WTC11 (cell line): Measurements from ENCODE around the gene ADGRB3. TPM values are rescaled to one million over a fixed set of nuclear protein-coding genes. Genes with fewer than 3 reads are reported as not detected.
"Not testable (repeated sequence)": the region's sequence is repeated elsewhere in the genome, so short reads cannot be mapped to it uniquely, and the experiment has no call there.

Experiments used
- ATAC-seq: fragments of 200-7000 bp; cut with Tn5 transposase; 2 replicates; pipeline ENCODE4 v1.10.0; 2021; ENCODE audit warnings: mild to moderate bottlenecking, moderate library complexity
- CTCF ChIA-PET: fragments of 300-600 bp; sonication (Branson Sonifier 250); formaldehyde crosslinking; loops from one replicate; lab custom pipeline; 2021; ENCODE audit warnings: antibody characterized with exemption; lab: Charles Lee
- POLR2A ChIA-PET: fragments of 350-600 bp; sonication (Branson Sonifier 250); formaldehyde crosslinking; loops from one replicate; lab custom pipeline; 2021; ENCODE audit warnings: antibody characterized with exemption; lab: Charles Lee
- DNase-seq: peaks from one replicate; pipeline ENCODE4 v3.0.0; 2021; ENCODE audit warnings: low spot score
- H3K27ac Mint-ChIP-seq: 2 replicates; pipeline ENCODE4 v1.8.0; 2021; ENCODE audit warnings: mixed read lengths
- H3K27me3 Mint-ChIP-seq: 2 replicates; pipeline ENCODE4 v1.8.0; 2021; ENCODE audit warnings: low read depth, mild to moderate bottlenecking, moderate library complexity, mixed read lengths
- H3K36me3 Mint-ChIP-seq: 2 replicates; pipeline ENCODE4 v1.8.0; 2021; ENCODE audit warnings: mixed read lengths
- H3K4me1 Mint-ChIP-seq: 2 replicates; pipeline ENCODE4 v1.8.0; 2022; ENCODE audit warnings: mixed read lengths
- H3K4me3 Mint-ChIP-seq: 2 replicates; pipeline ENCODE4 v1.8.0; 2021; ENCODE audit warnings: mild to moderate bottlenecking, moderate library complexity, mixed read lengths
- H3K9me3 Mint-ChIP-seq: 2 replicates; pipeline ENCODE4 v1.8.0; 2021; ENCODE audit warnings: mixed read lengths
- ATF1 ChIP-seq: sonication (generic); formaldehyde crosslinking; IDR thresholded peaks from 2 replicates; pipeline ENCODE4 v1.8.1; 2023; ENCODE audit warnings: mild to moderate bottlenecking, moderate library complexity, missing genetic modification reagents
- CREB1 ChIP-seq: sonication (generic); formaldehyde crosslinking; IDR thresholded peaks from 2 replicates; pipeline ENCODE4 v1.8.0; 2023; ENCODE audit warnings: mild to moderate bottlenecking, missing genetic modification reagents
- GRHL2 ChIP-seq: fragments of 250-450 bp; sonication (Bioruptor Pico); IDR thresholded peaks from 2 replicates; pipeline ENCODE4 v1.8.0; 2022; ENCODE audit warnings: mild to moderate bottlenecking, moderate library complexity; ENCODE audit not compliant: insufficient replicate concordance, severe bottlenecking
- GTF2I ChIP-seq: fragments of 250-450 bp; sonication (Bioruptor Pico); conservative IDR thresholded peaks from 2 replicates; pipeline ENCODE4 v1.4.0; 2021; ENCODE audit warnings: mild to moderate bottlenecking
- NFE2L1 ChIP-seq: sonication (generic); formaldehyde crosslinking; IDR thresholded peaks from 2 replicates; pipeline ENCODE4 v1.8.1; 2023; ENCODE audit warnings: missing genetic modification reagents
- OVOL2 ChIP-seq: fragments of 250-450 bp; sonication (Bioruptor Pico); IDR thresholded peaks from 2 replicates; pipeline ENCODE4 v1.9.0; 2021; ENCODE audit warnings: mild to moderate bottlenecking, borderline replicate concordance
- SMAD4 ChIP-seq: sonication (generic); formaldehyde crosslinking; IDR thresholded peaks from 2 replicates; pipeline ENCODE4 v1.8.0; 2022; ENCODE audit warnings: mild to moderate bottlenecking, missing genetic modification reagents
- TEAD1 ChIP-seq: sonication (generic); formaldehyde crosslinking; IDR thresholded peaks from 2 replicates; pipeline ENCODE4 v1.8.0; 2022; ENCODE audit warnings: mild to moderate bottlenecking, missing genetic modification reagents
- TEAD4 ChIP-seq: sonication (generic); formaldehyde crosslinking; IDR thresholded peaks from 2 replicates; pipeline ENCODE4 v1.8.0; 2022; ENCODE audit warnings: mild to moderate bottlenecking, missing genetic modification reagents
- TP53 ChIP-seq: sonication (generic); formaldehyde crosslinking; IDR thresholded peaks from 2 replicates; pipeline ENCODE4 v1.8.1; 2023; ENCODE audit warnings: mild to moderate bottlenecking, missing genetic modification reagents
- ZBTB21 ChIP-seq: sonication (generic); formaldehyde crosslinking; IDR thresholded peaks from 2 replicates; pipeline ENCODE4 v1.8.1; 2023; ENCODE audit warnings: mild to moderate bottlenecking, missing genetic modification reagents, borderline replicate concordance
- ZNF121 ChIP-seq: sonication (generic); formaldehyde crosslinking; IDR thresholded peaks from 2 replicates; pipeline ENCODE4 v1.8.0; 2023; ENCODE audit warnings: missing genetic modification reagents
- total RNA-seq: library from RNA; stranded (reverse); gene quantifications from 3 replicates; pipeline ENCODE4 v1.2.3, GENCODE V29; 2021

ADGRB3 gene
- total RNA-seq, 1 experiment from 2014 or later, result 1.9 TPM

DNA sequence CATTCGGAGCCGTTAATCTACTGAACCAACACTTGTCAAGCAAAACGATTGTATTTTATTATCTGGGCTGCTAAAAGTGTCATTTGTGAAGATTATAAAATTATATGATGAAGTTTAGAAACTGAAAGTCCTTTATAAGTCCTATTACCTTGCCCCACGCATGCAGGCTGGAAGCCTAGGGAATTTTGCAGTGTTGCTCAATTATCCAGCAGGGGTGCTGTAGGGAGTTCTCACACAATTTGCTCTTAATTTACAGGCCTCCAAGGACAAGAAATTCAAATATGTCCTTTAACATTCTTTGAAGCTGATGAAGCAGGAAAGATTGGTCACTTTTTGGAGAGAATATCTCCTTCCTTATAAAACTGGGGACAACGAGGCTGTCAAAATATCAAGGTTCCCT, 792.8 kb downstream of the ADGRB3 start:
- TF ChIP-seq CREB1 (CRISPR knock-in tag), result no peak
- TF ChIP-seq NFE2L1 (CRISPR knock-in tag), result no peak
- no peak for TF ChIP-seq TEAD4 (CRISPR knock-in tag)
- no peak for TF ChIP-seq ATF1 (CRISPR knock-in tag)
- TF ChIP-seq TP53 (CRISPR knock-in tag), result no peak
- TF ChIP-seq TEAD1, result no peak
- no peak for TF ChIP-seq GTF2I (CRISPR knock-in tag)
- DNase-seq, result no peak
- Mint-ChIP-seq H3K9me3 (peaks cover 12% of the 10 kb centered on the region), H3K27ac (no peak overlapping the region), H3K36me3 (peaks cover 2% of the 10 kb centered on the region; the same call in 1 of the 2 replicates), H3K4me1 (peaks cover 15% of the 10 kb centered on the region; the same call in 1 of the 2 replicates), H3K27me3 (no peaks in the 10 kb centered on the region), H3K4me3 (no peak overlapping the region)
- POLR2A ChIA-PET, result no interaction called here
- ATAC-seq, result peak; percentile 60
- CTCF ChIA-PET, result interaction anchor here (0.6 to 1.4 kb wide), 2 partner anchors 196 to 263 kb away, joined by 3 to 4 read pairs; no protein-coding TSS in a partner anchor

- H3K4me3 Mint-ChIP-seq, POLR2A ChIA-PET, H3K27ac Mint-ChIP-seq, H3K4me1 Mint-ChIP-seq, ATAC-seq, H3K27me3 Mint-ChIP-seq, CTCF ChIA-PET, DNase-seq: not testable (repeated sequence)
- peaks cover 13% of the 10 kb centered on the region for H3K36me3 Mint-ChIP-seq
- peaks cover 24% of the 10 kb centered on the region for H3K9me3 Mint-ChIP-seq
These were observed 797.1 kb downstream of the ADGRB3 start for GRCh38 chr6:69432168-69432567.

GRCh38 chr6:69433116-69433515, 798.0 kb downstream of the ADGRB3 start:
- DNase-seq, H3K27me3 Mint-ChIP-seq, POLR2A ChIA-PET, H3K4me3 Mint-ChIP-seq, H3K4me1 Mint-ChIP-seq, CTCF ChIA-PET, ATAC-seq, H3K27ac Mint-ChIP-seq: not testable (repeated sequence)
- peaks cover 24% of the 10 kb centered on the region for H3K9me3 Mint-ChIP-seq
- H3K36me3 Mint-ChIP-seq, result peaks cover 13% of the 10 kb centered on the region

- H3K36me3 Mint-ChIP-seq, result peaks cover 11% of the 10 kb centered on the region
- H3K27me3 Mint-ChIP-seq, result no peaks in the 10 kb centered on the region
- POLR2A ChIA-PET, result no interaction called here
These were observed 803.0 kb downstream of the ADGRB3 start for GRCh38 chr6:69438113-69438512.

More at GRCh38 chr6:69438113-69438512, 803.0 kb downstream of the ADGRB3 start:
- TF ChIP-seq GRHL2 (CRISPR knock-in tag) (no peak), ZNF121 (no peak), ZBTB21 (CRISPR knock-in tag) (no peak), SMAD4 (CRISPR knock-in tag) (no peak), OVOL2 (CRISPR knock-in tag) (no peak)
- no peak for ATAC-seq
- no peaks in the 10 kb centered on the region for H3K4me1 Mint-ChIP-seq
- no peak overlapping the region for H3K4me3 Mint-ChIP-seq
- H3K9me3 Mint-ChIP-seq, result peaks cover 19% of the 10 kb centered on the region
- H3K27ac Mint-ChIP-seq, result no peak overlapping the region
- DNase-seq, result no peak
- CTCF ChIA-PET, result no interaction called here
